Stimulated activated naive B cell treated with anti-CD40 and anti-IgM and Interleukin-4, amounts not matched to agents 10 μg/mL and 1 μg/mL and 100 μg/mL, for 72 hours (primary cell): ENCODE results near the gene MRPL22.
"Not testable (repeated sequence)": the region's sequence is repeated elsewhere in the genome, so short reads cannot be mapped to it uniquely, and the experiment has no call there.

Experiments
- ATAC-seq, 2 donors: fragments of 150-1000 bp; cut with Tn5 transposase; replicated peaks; 2 replicates each; pipeline ENCODE4 v1.10.0; 2021; ENCODE audit warnings: moderate library complexity in 1 of 2
- DNase-seq: peaks from one replicate; pipeline ENCODE4 v3.0.0; 2021
- H3K27ac Mint-ChIP-seq: one replicate; pipeline ENCODE4 v1.8.0; 2022; ENCODE audit warnings: mild to moderate bottlenecking, mixed read lengths
- H3K27me3 Mint-ChIP-seq, 2 donors: one replicate each; pipeline ENCODE4 v1.8.0; 2022; ENCODE audit warnings: mixed read lengths in 2 of 2
- H3K36me3 Mint-ChIP-seq, 2 donors: one replicate each; pipeline ENCODE4 v1.8.0; 2022; ENCODE audit warnings: mixed read lengths in 2 of 2, mild to moderate bottlenecking in 1 of 2
- H3K4me1 Mint-ChIP-seq, 2 donors: one replicate each; pipeline ENCODE4 v1.8.0; 2022; ENCODE audit warnings: mixed read lengths in 2 of 2, mild to moderate bottlenecking in 1 of 2
- H3K4me3 Mint-ChIP-seq, 2 donors: one replicate each; pipeline ENCODE4 v1.8.0; 2022; ENCODE audit warnings: mild to moderate bottlenecking in 2 of 2, mixed read lengths in 2 of 2, moderate library complexity in 1 of 2
- H3K9me3 Mint-ChIP-seq, 2 donors: one replicate each; pipeline ENCODE4 v1.8.0; 2022; ENCODE audit warnings: mixed read lengths in 2 of 2, mild to moderate bottlenecking in 1 of 2

The MRPL22 gene

GRCh38 chr5:154962494-154962893 is 21.6 kb downstream of the MRPL22 start:
- no peak for DNase-seq
- ATAC-seq, result peak; percentile 99
- H3K36me3 Mint-ChIP-seq, result peaks cover 29 to 37% of the 10 kb centered on the region in 2 donors
- no peak overlapping the region for H3K4me3 Mint-ChIP-seq
- H3K27me3 Mint-ChIP-seq, result no peaks in the 10 kb centered on the region
- H3K9me3 Mint-ChIP-seq, result no peaks in the 10 kb centered on the region
- no peak overlapping the region for H3K27ac Mint-ChIP-seq
- peaks cover 0 to 8% of the 10 kb centered on the region in 2 donors for H3K4me1 Mint-ChIP-seq

GRCh38 chr5:154966081-154966841 is 25.4 kb downstream of the MRPL22 start:
- Mint-ChIP-seq H3K27ac (no peak overlapping the region), H3K4me1 (peaks cover 0 to 11% of the 10 kb centered on the region in 2 donors), H3K36me3 (peaks cover 38 to 51% of the 10 kb centered on the region in 2 donors), H3K27me3 (no peaks in the 10 kb centered on the region), H3K4me3 (no peak overlapping the region), H3K9me3 (no peaks in the 10 kb centered on the region)
- ATAC-seq, result no peak
- no peak for DNase-seq

GRCh38 chr5:154966874-154967273 is 26.0 kb downstream of the MRPL22 start:
- no peak overlapping the region for H3K27ac Mint-ChIP-seq
- H3K4me3 Mint-ChIP-seq, result no peak overlapping the region

GRCh38 chr5:154967421-154968024 is 26.6 kb downstream of the MRPL22 start:
- no peak overlapping the region for H3K27ac Mint-ChIP-seq
- peaks cover 31 to 49% of the 10 kb centered on the region in 2 donors for H3K36me3 Mint-ChIP-seq
- no peak overlapping the region for H3K4me3 Mint-ChIP-seq
- H3K27me3 Mint-ChIP-seq, result no peaks in the 10 kb centered on the region
- no peaks in the 10 kb centered on the region for H3K9me3 Mint-ChIP-seq
- DNase-seq (no peak), ATAC-seq (no peak)
- H3K4me1 Mint-ChIP-seq, result peaks cover 0 to 8% of the 10 kb centered on the region in 2 donors

More at GRCh38 chr5:154966874-154967273, 26.0 kb downstream of the MRPL22 start:
- H3K4me1 Mint-ChIP-seq, result peaks cover 0 to 11% of the 10 kb centered on the region in 2 donors
- peaks cover 34 to 51% of the 10 kb centered on the region in 2 donors for H3K36me3 Mint-ChIP-seq
- H3K9me3 Mint-ChIP-seq, result no peaks in the 10 kb centered on the region
- no peak for DNase-seq
- no peaks in the 10 kb centered on the region for H3K27me3 Mint-ChIP-seq
- no peak for ATAC-seq

GRCh38 chr5:154968953-154969352 is 28.1 kb downstream of the MRPL22 start:
- no peak overlapping the region for H3K4me3 Mint-ChIP-seq
- DNase-seq, result no peak
- peaks cover 0 to 3% of the 10 kb centered on the region in 2 donors for H3K4me1 Mint-ChIP-seq
- H3K36me3 Mint-ChIP-seq, result peaks cover 26 to 40% of the 10 kb centered on the region in 2 donors
- ATAC-seq, result no peak
- H3K9me3 Mint-ChIP-seq, result no peaks in the 10 kb centered on the region
- no peak overlapping the region for H3K27ac Mint-ChIP-seq
- H3K27me3 Mint-ChIP-seq, result no peaks in the 10 kb centered on the region

GRCh38 chr5:154970759-154971158 is 29.9 kb downstream of the MRPL22 start:
- H3K27me3 Mint-ChIP-seq, result no peaks in the 10 kb centered on the region
- H3K36me3 Mint-ChIP-seq, result peaks cover 28 to 38% of the 10 kb centered on the region in 2 donors

GRCh38 chr5:154971501-154971900 is 30.6 kb downstream of the MRPL22 start:
- Mint-ChIP-seq H3K9me3 (peaks cover 0 to 4% of the 10 kb centered on the region in 2 donors), H3K36me3 (peaks cover 25 to 33% of the 10 kb centered on the region in 2 donors), H3K27ac (no peak overlapping the region), H3K4me3 (no peak overlapping the region), H3K27me3 (no peaks in the 10 kb centered on the region), H3K4me1 (peaks cover 0 to 3% of the 10 kb centered on the region in 2 donors)
- ATAC-seq (no peak), DNase-seq (no peak)

More at GRCh38 chr5:154970759-154971158, 29.9 kb downstream of the MRPL22 start:
- Mint-ChIP-seq H3K9me3 (peaks cover 0 to 2% of the 10 kb centered on the region in 2 donors), H3K27ac (no peak overlapping the region), H3K4me3 (no peak overlapping the region), H3K4me1 (peaks cover 0 to 3% of the 10 kb centered on the region in 2 donors)
- ATAC-seq (peak; percentile 57 to 59), DNase-seq (no peak)

GRCh38 chr5:154972476-154973080 is 31.7 kb downstream of the MRPL22 start:
- DNase-seq (no peak), ATAC-seq (no peak)
- Mint-ChIP-seq H3K4me1 (peaks cover 0 to 5% of the 10 kb centered on the region in 2 donors), H3K4me3 (no peak overlapping the region), H3K27me3 (no peaks in the 10 kb centered on the region), H3K36me3 (peaks cover 24 to 34% of the 10 kb centered on the region in 2 donors), H3K9me3 (peaks cover 0 to 4% of the 10 kb centered on the region in 2 donors), H3K27ac (no peak overlapping the region)

- not testable (repeated sequence) for H3K4me3 Mint-ChIP-seq, ATAC-seq, H3K27me3 Mint-ChIP-seq, H3K4me1 Mint-ChIP-seq, H3K27ac Mint-ChIP-seq, H3K9me3 Mint-ChIP-seq, DNase-seq
- H3K36me3 Mint-ChIP-seq, result peaks cover 11 to 20% of the 10 kb centered on the region in 2 donors
Observed at GRCh38 chr5:154976082-154976481, 35.2 kb downstream of the MRPL22 start.

- Mint-ChIP-seq H3K36me3 (peaks cover 14 to 27% of the 10 kb centered on the region in 2 donors), H3K9me3 (peaks cover 0 to 7% of the 10 kb centered on the region in 2 donors), H3K4me1 (peaks cover 0 to 3% of the 10 kb centered on the region in 2 donors), H3K27ac (no peak overlapping the region), H3K4me3 (no peak overlapping the region), H3K27me3 (peaks cover under 1 to 3% of the 10 kb centered on the region in 2 donors)
- ATAC-seq, result peak; percentile 55 to 73
- DNase-seq, result no peak
Observed at GRCh38 chr5:154977409-154977808, 36.5 kb downstream of the MRPL22 start.

GRCh38 chr5:154978294-154978693 is 37.4 kb downstream of the MRPL22 start:
- not testable (repeated sequence) for ATAC-seq, H3K27ac Mint-ChIP-seq

GRCh38 chr5:154984946-154985516 is 44.2 kb downstream of the MRPL22 start:
- Mint-ChIP-seq H3K4me1 (no peaks in the 10 kb centered on the region), H3K4me3 (no peak overlapping the region), H3K27me3 (peaks cover 3 to 12% of the 10 kb centered on the region in 2 donors), H3K27ac (no peak overlapping the region), H3K9me3 (peaks cover 0 to 2% of the 10 kb centered on the region in 2 donors), H3K36me3 (peaks cover 3 to 7% of the 10 kb centered on the region in 2 donors)
- DNase-seq, result no peak
- no peak for ATAC-seq

More at GRCh38 chr5:154978294-154978693, 37.4 kb downstream of the MRPL22 start:
- not testable (repeated sequence) for H3K9me3 Mint-ChIP-seq, H3K27me3 Mint-ChIP-seq, H3K4me1 Mint-ChIP-seq, DNase-seq, H3K4me3 Mint-ChIP-seq
- peaks cover 14 to 27% of the 10 kb centered on the region in 2 donors for H3K36me3 Mint-ChIP-seq

- Mint-ChIP-seq H3K27me3 (peaks cover 3 to 12% of the 10 kb centered on the region in 2 donors), H3K9me3 (peaks cover 0 to 2% of the 10 kb centered on the region in 2 donors), H3K4me1 (no peaks in the 10 kb centered on the region), H3K36me3 (peaks cover 3 to 6% of the 10 kb centered on the region in 2 donors), H3K27ac (no peak overlapping the region), H3K4me3 (no peak overlapping the region)
- ATAC-seq (no peak), DNase-seq (no peak)
Observed at GRCh38 chr5:154986151-154986550, 45.3 kb downstream of the MRPL22 start.

- H3K27ac Mint-ChIP-seq, result no peak overlapping the region
- H3K36me3 Mint-ChIP-seq, result no peaks in the 10 kb centered on the region
- H3K9me3 Mint-ChIP-seq, result no peaks in the 10 kb centered on the region
- no peak overlapping the region for H3K4me3 Mint-ChIP-seq
- no peak for ATAC-seq
- H3K4me1 Mint-ChIP-seq, result peaks cover 0 to 2% of the 10 kb centered on the region in 2 donors
- DNase-seq, result no peak
- peaks cover 0 to 6% of the 10 kb centered on the region in 2 donors for H3K27me3 Mint-ChIP-seq
Observed at GRCh38 chr5:154989626-154990025, 48.8 kb downstream of the MRPL22 start.
